KG1 (cell line): ENCODE results near the gene CASP8AP2.
"Not testable (repeated sequence)": the region's sequence is repeated elsewhere in the genome, so short reads cannot be mapped to it uniquely, and the experiment has no call there.

Experiments used
- DNase-seq: peaks from one replicate; lab custom pipeline; 2025; lab: John Stamatoyannopoulos, UW

CASP8AP2 gene

GRCh38 chr6:89887452-89888137, 57.9 kb downstream of the CASP8AP2 start:
- DNase-seq, result no peak

GRCh38 chr6:89888138-89888514, 58.4 kb downstream of the CASP8AP2 start:
- no peak for DNase-seq

GRCh38 chr6:89888871-89889270, 59.2 kb downstream of the CASP8AP2 start:
- DNase-seq, result no peak

- not testable (repeated sequence) for DNase-seq
Measured at GRCh38 chr6:89890845-89891528, 61.3 kb downstream of the CASP8AP2 start.

DNA sequence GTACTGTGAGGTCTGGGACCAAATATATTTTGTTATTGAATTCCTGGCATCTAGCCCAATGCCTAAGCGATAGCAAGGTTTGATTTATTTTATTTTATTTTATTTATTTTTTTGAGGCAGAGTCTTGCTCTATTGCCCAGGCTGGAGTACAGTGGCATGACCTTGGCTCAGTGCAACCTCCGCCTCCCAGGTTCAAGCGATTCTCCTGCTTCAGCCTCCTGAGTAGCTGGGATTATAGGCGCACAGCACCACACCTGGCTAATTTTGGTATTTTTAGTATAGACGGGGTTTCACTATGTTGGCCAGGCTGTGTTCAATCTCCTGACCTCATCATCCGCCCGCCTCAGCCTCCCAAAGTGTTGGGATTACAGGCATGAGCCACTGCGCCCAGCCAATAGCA, 62.9 kb downstream of the CASP8AP2 start:
- DNase-seq, result not testable (repeated sequence)

DNA sequence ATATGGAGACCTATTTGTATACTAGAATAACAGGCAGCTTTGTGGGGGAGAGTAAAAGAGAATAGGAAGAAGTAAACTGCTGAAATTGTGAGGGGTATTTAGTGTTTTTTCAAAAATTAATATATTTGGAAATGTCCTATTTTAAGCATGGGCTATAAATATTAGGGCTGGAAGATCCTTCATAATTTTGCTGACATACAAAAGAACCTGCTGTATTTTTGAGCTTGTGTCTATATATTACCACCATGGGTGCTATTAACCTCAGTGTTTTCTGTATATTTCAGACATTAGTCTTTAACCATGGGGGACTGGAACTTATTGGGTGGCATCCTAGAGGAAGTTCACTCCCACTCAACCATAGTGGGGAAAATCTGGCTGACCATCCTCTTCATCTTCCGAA, 64.5 kb downstream of the CASP8AP2 start, which contains the start of gene GJA10:
Gene GJA10, plus strand, starts transcription at position 301 of the 400 bp plus-strand sequence. Its CDS starts 0 bp downstream, at position 301.
- no peak for DNase-seq

DNA sequence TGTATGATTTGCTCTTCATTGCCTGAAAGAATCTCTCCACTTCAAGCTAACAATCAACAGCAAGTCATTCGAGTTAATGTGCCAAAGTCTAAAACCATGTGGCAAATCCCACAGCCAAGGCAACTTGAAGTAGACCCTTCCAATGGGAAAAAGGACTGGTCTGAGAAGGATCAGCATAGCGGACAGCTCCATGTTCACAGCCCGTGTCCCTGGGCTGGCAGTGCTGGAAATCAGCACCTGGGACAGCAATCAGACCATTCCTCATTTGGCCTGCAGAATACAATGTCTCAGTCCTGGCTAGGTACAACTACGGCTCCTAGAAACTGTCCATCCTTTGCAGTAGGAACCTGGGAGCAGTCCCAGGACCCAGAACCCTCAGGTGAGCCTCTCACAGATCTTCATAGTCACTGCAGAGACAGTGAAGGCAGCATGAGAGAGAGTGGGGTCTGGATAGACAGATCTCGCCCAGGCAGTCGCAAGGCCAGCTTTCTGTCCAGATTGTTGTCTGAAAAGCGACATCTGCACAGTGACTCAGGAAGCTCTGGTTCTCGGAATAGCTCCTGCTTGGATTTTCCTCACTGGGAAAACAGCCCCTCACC, 65.7 kb downstream of the CASP8AP2 start:
- no peak for DNase-seq

GRCh38 chr6:89910001-89910901, 80.6 kb downstream of the CASP8AP2 start:
- DNase-seq, result not testable (repeated sequence)

- DNase-seq, result no peak
Measured at GRCh38 chr6:89910902-89911240, 81.2 kb downstream of the CASP8AP2 start.

DNA sequence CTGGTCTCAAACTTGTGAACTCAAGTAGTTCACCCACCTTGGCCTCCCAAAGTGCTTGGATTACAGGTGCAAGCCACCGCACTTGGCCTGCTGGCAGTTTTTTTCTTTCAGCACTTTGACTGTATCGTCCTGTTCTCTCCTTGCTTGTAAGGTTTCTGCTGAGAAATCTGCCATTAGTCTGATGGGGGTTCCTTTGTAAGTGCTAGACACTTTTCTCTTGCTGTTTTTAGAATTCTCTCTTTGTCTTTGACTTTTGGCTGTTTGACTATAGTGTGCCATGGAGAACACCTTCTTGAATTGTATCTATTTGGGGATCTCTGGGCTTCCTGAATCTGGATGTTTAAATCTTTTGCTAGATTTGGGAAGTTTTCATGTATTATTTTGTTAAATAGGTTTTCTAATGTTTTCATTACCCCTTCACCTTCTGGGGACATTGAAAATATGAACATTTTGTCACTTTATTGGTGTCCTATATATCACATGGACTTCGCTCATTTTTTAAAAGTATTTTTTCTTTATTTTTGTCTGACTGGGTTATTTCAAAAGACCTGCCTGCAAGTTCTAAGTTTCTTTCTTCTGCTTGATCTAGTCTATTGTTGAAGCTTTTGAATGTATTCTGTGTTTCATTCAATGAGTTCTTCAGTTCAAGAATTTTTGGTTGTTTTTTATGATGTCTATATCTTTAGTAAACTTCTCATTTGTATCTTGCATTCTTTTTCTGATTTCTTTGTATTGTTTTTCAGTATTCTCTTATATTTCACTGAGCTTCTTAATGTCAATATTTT, 86.6 kb downstream of the CASP8AP2 start:
- DNase-seq, result no peak

- DNase-seq, result no peak
Measured at GRCh38 chr6:89917216-89917615, 87.5 kb downstream of the CASP8AP2 start.

DNA sequence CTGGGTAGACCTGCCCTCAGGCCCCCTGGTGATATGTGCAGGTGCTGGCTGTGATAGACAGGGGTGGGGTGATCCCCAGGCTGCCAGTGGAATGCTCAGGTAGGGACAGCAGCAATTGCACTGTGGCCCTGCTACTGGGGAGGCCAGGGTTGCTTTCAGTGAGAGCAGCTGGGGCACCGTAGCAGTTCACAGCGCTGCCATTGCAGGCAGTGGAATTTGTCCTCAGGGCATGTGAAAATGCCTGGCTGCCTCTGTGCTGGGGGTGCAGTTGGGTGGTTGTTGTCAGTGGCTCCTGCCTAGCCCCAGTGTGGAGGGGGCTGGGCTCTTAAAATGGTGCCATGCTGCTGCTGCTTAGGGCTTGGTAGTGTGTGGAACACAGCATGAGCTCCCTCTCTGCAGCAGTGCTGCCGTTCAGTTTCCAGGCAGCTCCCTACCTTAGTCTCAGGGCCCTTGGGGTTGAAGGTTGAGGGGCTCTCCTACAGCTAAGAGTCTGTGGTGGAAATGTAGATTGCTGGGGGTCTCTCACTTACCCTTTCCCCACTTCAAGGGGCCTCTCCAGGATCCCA, 88.2 kb downstream of the CASP8AP2 start:
- no peak for DNase-seq
